Neural cell (in vitro differentiated cells): ENCODE data around the gene RIPOR1. TPM values are rescaled to one million over a fixed set of nuclear protein-coding genes. Genes with fewer than 3 reads are reported as not detected.
A peak's percentile ranks its signal among the peaks of the same experiment; 100 is the strongest.
"Not testable (repeated sequence)": the region's sequence is repeated elsewhere in the genome, so short reads cannot be mapped to it uniquely, and the experiment has no call there.

Source experiments
- H2AFZ ChIP-seq: fragments of 200-600, 300-800 bp; sonication (generic), shearing (Covaris generic); 2 replicates; pipeline ENCODE4 v1.6.0; 2014; ENCODE audit warnings: low read depth, mild to moderate bottlenecking, antibody characterized with exemption, low read length, moderate library complexity
- H3F3A ChIP-seq: fragments of 200-600 bp; shearing (Covaris generic); 2 replicates; pipeline ENCODE4 v1.6.1; 2016; ENCODE audit warnings: mild to moderate bottlenecking, moderate library complexity, mixed read lengths, antibody characterized with exemption, low read length; ENCODE audit not compliant: insufficient read depth, poor library complexity, severe bottlenecking
- H3K27ac ChIP-seq: fragments of 200-600, 300-800 bp; sonication (generic), shearing (Covaris generic); 2 replicates; pipeline ENCODE4 v1.5.1; 2014; ENCODE audit warnings: mild to moderate bottlenecking, low read length, moderate library complexity
- H3K27me3 ChIP-seq: fragments of 300-800, 200-600 bp; sonication (generic), shearing (Covaris generic); 2 replicates; pipeline ENCODE4 v1.6.0; 2014; ENCODE audit warnings: mild to moderate bottlenecking, low read depth, low read length, moderate library complexity; ENCODE audit not compliant: insufficient read depth
- H3K36me3 ChIP-seq: fragments of 300-800, 200-600 bp; sonication (generic), shearing (Covaris generic); 2 replicates; pipeline ENCODE4 v1.5.1; 2014; ENCODE audit warnings: mild to moderate bottlenecking, antibody characterized with exemption, low read length, moderate library complexity; ENCODE audit not compliant: insufficient read depth
- H3K4me2 ChIP-seq: fragments of 300-800, 200-600 bp; sonication (generic), shearing (Covaris generic); 2 replicates; pipeline ENCODE4 v1.6.0; 2014; ENCODE audit warnings: mild to moderate bottlenecking, low read length
- H3K4me3 ChIP-seq: fragments of 300-800, 200-600 bp; sonication (generic), shearing (Covaris generic); 2 replicates; pipeline ENCODE4 v1.5.1; 2014; ENCODE audit warnings: mild to moderate bottlenecking, low read length, moderate library complexity
- H3K79me2 ChIP-seq: fragments of 200-600 bp; shearing (Covaris generic); replicated peaks from 2 replicates; pipeline ENCODE4 v1.6.0; 2014; ENCODE audit warnings: mild to moderate bottlenecking, low read length, moderate library complexity; ENCODE audit not compliant: insufficient read depth
- H3K9ac ChIP-seq: fragments of 300-800, 200-600 bp; sonication (generic), shearing (Covaris generic); 2 replicates; pipeline ENCODE4 v1.6.1; 2016; ENCODE audit warnings: mild to moderate bottlenecking, low read length, mixed read lengths
- H3K9me2 ChIP-seq: fragments of 200-600 bp; shearing (Covaris generic); 2 replicates; pipeline ENCODE4 v1.6.1; 2016; ENCODE audit warnings: mild to moderate bottlenecking, low read length, mixed read lengths; ENCODE audit not compliant: insufficient read depth
- H3K9me3 ChIP-seq: fragments of 200-600, 300-800 bp; sonication (generic), shearing (Covaris generic); 2 replicates; pipeline ENCODE4 v1.6.1; 2016; ENCODE audit warnings: mild to moderate bottlenecking, mixed run types, low read length, moderate library complexity, mixed read lengths
- H4K20me1 ChIP-seq: fragments of 200-600 bp; shearing (Covaris generic); 2 replicates; pipeline ENCODE4 v1.6.1; 2016; ENCODE audit warnings: mild to moderate bottlenecking, mixed run types; ENCODE audit not compliant: insufficient read depth
- EP300 ChIP-seq: fragments of 450-650 bp; conservative IDR thresholded peaks from 2 replicates; pipeline ENCODE4 v1.6.1; 2014; ENCODE audit warnings: antibody characterized with exemption, mild to moderate bottlenecking, moderate library complexity; ENCODE audit not compliant: poor library complexity, severe bottlenecking
- EZH2 ChIP-seq: fragments of 200-600, 300-800 bp; shearing (Covaris generic), sonication (generic); IDR thresholded peaks from 2 replicates; pipeline ENCODE4 v1.6.1; 2014; ENCODE audit warnings: antibody characterized with exemption, low read length, borderline replicate concordance, mild to moderate bottlenecking; ENCODE audit not compliant: insufficient read depth, poor library complexity, severe bottlenecking
- MXI1 ChIP-seq: fragments of 450-650 bp; conservative IDR thresholded peaks from 2 replicates; pipeline ENCODE4 v1.6.1; 2014; ENCODE audit warnings: antibody characterized with exemption, mild to moderate bottlenecking; ENCODE audit not compliant: poor library complexity, severe bottlenecking
- POLR2AphosphoS5 ChIP-seq: IDR thresholded peaks from 2 replicates; pipeline ENCODE4 v1.6.1; 2012
- RAD21 ChIP-seq: fragments of 450-650 bp; conservative IDR thresholded peaks from 2 replicates; pipeline ENCODE4 v1.6.1; 2014; ENCODE audit warnings: antibody characterized with exemption, mild to moderate bottlenecking, moderate library complexity
- SMC3 ChIP-seq: fragments of 450-650 bp; conservative IDR thresholded peaks from 2 replicates; pipeline ENCODE4 v1.6.1; 2014; ENCODE audit warnings: antibody characterized with exemption, mild to moderate bottlenecking, moderate library complexity; ENCODE audit not compliant: poor library complexity
- TAF1 ChIP-seq: IDR thresholded peaks from 2 replicates; pipeline ENCODE4 v1.6.1; 2012; ENCODE audit warnings: low read depth
- polyA plus RNA-seq: library from polyadenylated mRNA; depleted of rRNA; stranded (reverse); fragments of >200 nt; gene quantifications from 2 replicates; pipeline ENCODE4 v1.2.3, GENCODE V29; 2014
- TF ChIP-seq, protein P1 (sequence below): fragments of 450-650 bp; IDR thresholded peaks from 2 replicates; pipeline ENCODE4 v1.5.1; 2014; ENCODE audit warnings: antibody characterized with exemption, mild to moderate bottlenecking, moderate library complexity; ENCODE audit not compliant: poor library complexity, severe bottlenecking
- TF ChIP-seq, protein P2 (sequence below): IDR thresholded peaks from 2 replicates; pipeline ENCODE4 v1.6.1; 2012; ENCODE audit warnings: borderline replicate concordance

Gene RIPOR1
- polyA plus RNA-seq, 1 donor from 2014 or later = 13.2 TPM

DNA sequence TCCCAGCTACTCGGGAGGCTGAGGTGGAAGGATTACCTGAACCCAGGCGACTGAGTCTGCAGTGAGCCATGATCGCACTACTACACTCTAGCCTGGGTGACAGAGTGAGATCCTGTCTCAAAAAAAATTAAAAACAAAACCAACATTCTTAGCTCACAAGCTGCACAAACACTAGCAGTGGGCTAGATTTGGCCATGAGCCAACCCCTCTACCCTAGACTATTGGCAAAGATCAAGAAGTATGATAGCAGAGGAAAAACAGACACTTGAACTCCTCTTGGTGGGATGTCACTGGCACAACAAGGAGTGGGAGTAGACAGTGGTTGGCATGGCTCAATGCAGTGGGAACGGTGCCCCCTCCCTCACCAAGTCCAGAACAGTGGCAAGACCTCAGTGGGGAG, 19.6 kb upstream of the RIPOR1 start:
- Histone ChIP-seq H3K27me3 (no peaks in the 10 kb centered on the region), H3K79me2 (no peaks in the 10 kb centered on the region), H3K36me3 (no peaks in the 10 kb centered on the region), H3K9ac (no peak overlapping the region), H3K4me2 (no peak overlapping the region), H3K9me2 (no peaks in the 10 kb centered on the region), H3K9me3 (no peaks in the 10 kb centered on the region), H2AFZ (no peak overlapping the region), H3F3A (no peaks in the 10 kb centered on the region), H4K20me1 (no peaks in the 10 kb centered on the region), H3K27ac (no peak overlapping the region), H3K4me3 (no peak overlapping the region)
- TF ChIP-seq MXI1 (no peak), TAF1 (no peak), EZH2 (no peak), EP300 (no peak), POLR2AphosphoS5 (no peak), SMC3 (no peak), RAD21 (no peak)
- TF ChIP-seq, protein P1, sequence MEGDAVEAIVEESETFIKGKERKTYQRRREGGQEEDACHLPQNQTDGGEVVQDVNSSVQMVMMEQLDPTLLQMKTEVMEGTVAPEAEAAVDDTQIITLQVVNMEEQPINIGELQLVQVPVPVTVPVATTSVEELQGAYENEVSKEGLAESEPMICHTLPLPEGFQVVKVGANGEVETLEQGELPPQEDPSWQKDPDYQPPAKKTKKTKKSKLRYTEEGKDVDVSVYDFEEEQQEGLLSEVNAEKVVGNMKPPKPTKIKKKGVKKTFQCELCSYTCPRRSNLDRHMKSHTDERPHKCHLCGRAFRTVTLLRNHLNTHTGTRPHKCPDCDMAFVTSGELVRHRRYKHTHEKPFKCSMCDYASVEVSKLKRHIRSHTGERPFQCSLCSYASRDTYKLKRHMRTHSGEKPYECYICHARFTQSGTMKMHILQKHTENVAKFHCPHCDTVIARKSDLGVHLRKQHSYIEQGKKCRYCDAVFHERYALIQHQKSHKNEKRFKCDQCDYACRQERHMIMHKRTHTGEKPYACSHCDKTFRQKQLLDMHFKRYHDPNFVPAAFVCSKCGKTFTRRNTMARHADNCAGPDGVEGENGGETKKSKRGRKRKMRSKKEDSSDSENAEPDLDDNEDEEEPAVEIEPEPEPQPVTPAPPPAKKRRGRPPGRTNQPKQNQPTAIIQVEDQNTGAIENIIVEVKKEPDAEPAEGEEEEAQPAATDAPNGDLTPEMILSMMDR = no peak
- TF ChIP-seq, protein P2, sequence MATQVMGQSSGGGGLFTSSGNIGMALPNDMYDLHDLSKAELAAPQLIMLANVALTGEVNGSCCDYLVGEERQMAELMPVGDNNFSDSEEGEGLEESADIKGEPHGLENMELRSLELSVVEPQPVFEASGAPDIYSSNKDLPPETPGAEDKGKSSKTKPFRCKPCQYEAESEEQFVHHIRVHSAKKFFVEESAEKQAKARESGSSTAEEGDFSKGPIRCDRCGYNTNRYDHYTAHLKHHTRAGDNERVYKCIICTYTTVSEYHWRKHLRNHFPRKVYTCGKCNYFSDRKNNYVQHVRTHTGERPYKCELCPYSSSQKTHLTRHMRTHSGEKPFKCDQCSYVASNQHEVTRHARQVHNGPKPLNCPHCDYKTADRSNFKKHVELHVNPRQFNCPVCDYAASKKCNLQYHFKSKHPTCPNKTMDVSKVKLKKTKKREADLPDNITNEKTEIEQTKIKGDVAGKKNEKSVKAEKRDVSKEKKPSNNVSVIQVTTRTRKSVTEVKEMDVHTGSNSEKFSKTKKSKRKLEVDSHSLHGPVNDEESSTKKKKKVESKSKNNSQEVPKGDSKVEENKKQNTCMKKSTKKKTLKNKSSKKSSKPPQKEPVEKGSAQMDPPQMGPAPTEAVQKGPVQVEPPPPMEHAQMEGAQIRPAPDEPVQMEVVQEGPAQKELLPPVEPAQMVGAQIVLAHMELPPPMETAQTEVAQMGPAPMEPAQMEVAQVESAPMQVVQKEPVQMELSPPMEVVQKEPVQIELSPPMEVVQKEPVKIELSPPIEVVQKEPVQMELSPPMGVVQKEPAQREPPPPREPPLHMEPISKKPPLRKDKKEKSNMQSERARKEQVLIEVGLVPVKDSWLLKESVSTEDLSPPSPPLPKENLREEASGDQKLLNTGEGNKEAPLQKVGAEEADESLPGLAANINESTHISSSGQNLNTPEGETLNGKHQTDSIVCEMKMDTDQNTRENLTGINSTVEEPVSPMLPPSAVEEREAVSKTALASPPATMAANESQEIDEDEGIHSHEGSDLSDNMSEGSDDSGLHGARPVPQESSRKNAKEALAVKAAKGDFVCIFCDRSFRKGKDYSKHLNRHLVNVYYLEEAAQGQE = no peak

DNA sequence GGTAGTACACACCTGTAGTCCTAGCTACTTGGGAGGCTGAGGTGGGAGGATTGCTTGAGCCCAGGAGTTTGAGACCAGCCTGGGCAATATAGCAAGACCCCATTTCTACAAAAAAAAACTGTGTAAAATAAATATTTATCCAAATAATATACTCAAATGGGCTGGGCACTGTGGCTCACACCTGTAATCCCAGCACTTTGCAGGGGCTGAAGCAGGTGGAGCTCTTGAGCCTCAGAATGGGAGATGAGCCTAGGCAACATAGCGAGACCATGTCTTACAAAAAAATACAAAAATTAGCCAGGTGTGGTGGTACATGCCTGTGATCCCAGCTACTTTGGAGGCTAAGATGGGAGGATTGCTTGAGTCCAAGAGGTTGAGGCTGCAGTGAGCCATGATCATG, 14.7 kb upstream of the RIPOR1 start:
- H3K27ac ChIP-seq = not testable (repeated sequence)

DNA sequence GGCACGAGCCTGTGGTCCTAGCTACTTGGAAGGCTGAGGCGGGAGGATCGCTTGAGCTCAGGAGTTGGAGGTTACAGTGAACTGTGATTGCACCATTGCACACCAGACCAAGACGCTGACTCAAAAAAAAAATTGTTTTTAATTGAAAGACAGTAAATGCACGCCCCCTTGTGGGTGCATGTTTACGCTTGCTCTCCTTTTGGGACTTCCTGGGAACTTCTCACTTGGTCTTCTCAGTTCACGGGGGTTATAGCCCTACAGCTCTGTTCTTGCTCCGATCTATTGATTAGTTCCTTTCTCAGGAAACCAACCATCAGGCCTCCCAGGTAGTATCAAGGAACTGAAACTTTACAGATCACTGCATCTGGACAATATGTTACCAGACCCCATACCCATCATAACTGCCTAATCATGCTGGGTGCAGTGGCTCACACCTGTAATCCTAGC, 14.2 kb upstream of the RIPOR1 start:
- Histone ChIP-seq H3K9ac (no peak overlapping the region), H3F3A (no peaks in the 10 kb centered on the region), H3K4me3 (no peak overlapping the region), H2AFZ (no peak overlapping the region), H3K36me3 (no peaks in the 10 kb centered on the region), H3K4me2 (no peak overlapping the region), H3K27ac (no peak overlapping the region), H3K79me2 (no peaks in the 10 kb centered on the region), H3K9me2 (no peaks in the 10 kb centered on the region), H4K20me1 (no peaks in the 10 kb centered on the region), H3K9me3 (no peaks in the 10 kb centered on the region), H3K27me3 (no peaks in the 10 kb centered on the region)
- peak; percentile 65 for TF ChIP-seq SMC3
- no peak for TF ChIP-seq EZH2
- TF ChIP-seq RAD21 = peak; percentile 50
- TF ChIP-seq, protein P1 = peak; percentile 59

More for the DNA sequence above, 14.7 kb upstream of the RIPOR1 start:
- H3K9ac ChIP-seq, H3K9me2 ChIP-seq, H3K36me3 ChIP-seq, H2AFZ ChIP-seq, H3F3A ChIP-seq, H4K20me1 ChIP-seq, H3K4me2 ChIP-seq, H3K9me3 ChIP-seq, H3K27me3 ChIP-seq, H3K79me2 ChIP-seq, H3K4me3 ChIP-seq: not testable (repeated sequence)
